Activated CD8-positive, alpha-beta memory T cell treated with anti-CD3 and anti-CD28 coated beads, Interleukin-2, amount 10 ng/mL, durations not matched to agents 7 days and 5 days (primary cell): ENCODE results near the gene SCFD2. TPM values are rescaled to one million over a fixed set of nuclear protein-coding genes. Genes with fewer than 3 reads are reported as not detected.

Source experiments
- ATAC-seq: fragments of 150-1000 bp; cut with Tn5 transposase; one replicate; pipeline ENCODE4 v1.10.0; 2021; ENCODE audit warnings: moderate library complexity
- CTCF ChIA-PET: fragments of 350-600 bp; sonication (Branson Sonifier 250); formaldehyde crosslinking; loops from one replicate; lab custom pipeline; 2021; ENCODE audit warnings: antibody characterized with exemption; lab: Charles Lee
- DNase-seq: peaks from one replicate; pipeline ENCODE4 v3.0.0-alpha.2; 2020
- H3K27ac Mint-ChIP-seq: one replicate; pipeline ENCODE4 v1.8.0; 2021; ENCODE audit warnings: mild to moderate bottlenecking, mixed read lengths
- H3K27me3 Mint-ChIP-seq: one replicate; pipeline ENCODE4 v1.8.0; 2021; ENCODE audit warnings: mixed read lengths
- H3K36me3 Mint-ChIP-seq: one replicate; pipeline ENCODE4 v1.8.0; 2021; ENCODE audit warnings: mild to moderate bottlenecking, mixed read lengths
- H3K4me1 Mint-ChIP-seq: one replicate; pipeline ENCODE4 v1.8.0; 2021; ENCODE audit warnings: mixed read lengths
- H3K4me3 Mint-ChIP-seq: one replicate; pipeline ENCODE4 v1.8.0; 2021; ENCODE audit warnings: mild to moderate bottlenecking, moderate library complexity, mixed read lengths
- H3K9me3 Mint-ChIP-seq: one replicate; pipeline ENCODE4 v1.8.0; 2022; ENCODE audit warnings: low read depth, mixed read lengths
- total RNA-seq, 2 experiments: library from RNA; stranded (reverse); gene quantifications; one replicate each; pipeline ENCODE4 v1.2.3, GENCODE V29; 2021

Gene SCFD2
- total RNA-seq, 2 experiments from 2014 or later = 28.3 to 30.9 TPM

DNA sequence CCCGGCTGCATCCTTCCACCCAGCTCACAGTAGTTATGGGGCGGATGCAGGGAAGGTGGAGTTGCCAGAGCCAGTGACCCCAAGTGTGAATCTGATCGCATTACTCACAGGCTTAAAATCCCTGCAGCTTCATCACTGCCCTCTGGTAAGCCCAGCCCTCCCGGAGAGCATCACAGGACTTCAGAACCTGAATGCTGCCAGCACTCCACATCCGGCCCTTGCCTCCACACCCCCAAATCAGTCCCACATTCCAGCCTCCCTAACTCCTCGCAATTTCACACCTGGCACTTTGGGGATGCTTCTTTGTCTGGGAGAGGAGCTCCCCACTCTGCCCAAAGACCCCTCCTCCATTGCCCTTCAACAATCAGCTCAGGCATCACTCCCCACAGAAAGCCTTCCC lies 488.2 kb downstream of the SCFD2 start:
- Mint-ChIP-seq H3K27me3 (no peaks in the 10 kb centered on the region), H3K27ac (no peak overlapping the region), H3K36me3 (peaks cover 7% of the 10 kb centered on the region), H3K4me3 (no peak overlapping the region), H3K4me1 (peaks cover 9% of the 10 kb centered on the region), H3K9me3 (no peaks in the 10 kb centered on the region)
- ATAC-seq (no peak), DNase-seq (no peak)
- CTCF ChIA-PET = no interaction called here

DNA sequence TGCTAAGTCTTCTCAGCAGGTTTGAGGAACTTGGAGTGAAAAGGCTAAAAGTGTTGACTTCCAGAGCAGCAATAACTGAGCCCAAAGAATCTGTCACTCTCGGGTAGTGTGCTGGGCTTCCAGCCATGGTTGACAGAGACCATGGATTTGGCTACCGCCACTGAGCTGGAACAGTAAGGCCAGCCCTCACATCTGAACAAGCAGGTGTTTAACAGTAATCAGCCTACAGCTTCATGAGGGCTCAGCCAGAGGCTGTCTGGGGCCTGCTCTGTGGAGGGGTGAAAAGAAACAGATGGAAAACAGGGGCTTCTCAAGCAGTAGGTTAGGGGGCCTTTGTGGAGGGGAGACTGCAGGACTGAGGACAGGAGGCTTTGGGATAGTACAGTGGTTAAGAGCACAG lies 488.8 kb downstream of the SCFD2 start:
- Mint-ChIP-seq H3K4me1 (peaks cover 9% of the 10 kb centered on the region), H3K9me3 (no peaks in the 10 kb centered on the region), H3K36me3 (peaks cover 7% of the 10 kb centered on the region), H3K27me3 (no peaks in the 10 kb centered on the region), H3K27ac (no peak overlapping the region), H3K4me3 (no peak overlapping the region)
- DNase-seq (no peak), ATAC-seq (no peak)
- CTCF ChIA-PET = no interaction called here

DNA sequence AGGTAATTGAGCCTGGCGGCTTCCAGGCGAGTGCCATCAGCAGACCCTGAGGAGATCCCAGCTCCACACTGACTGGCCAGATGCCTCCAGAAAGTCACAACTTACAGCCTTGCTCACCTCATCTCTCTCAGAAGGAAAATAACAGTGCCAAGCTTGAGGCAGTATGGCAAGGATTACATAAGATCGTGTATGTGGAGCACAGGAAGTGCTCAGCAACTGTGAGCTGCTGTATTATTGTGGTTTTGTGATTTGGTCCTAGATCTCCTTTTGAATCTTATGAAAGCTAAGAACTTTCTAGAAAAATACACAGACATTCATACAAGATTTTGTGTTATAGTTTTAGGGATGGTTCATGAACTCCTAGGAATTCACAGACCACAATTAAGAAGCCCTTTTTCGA lies 489.8 kb downstream of the SCFD2 start:
- no peak for ATAC-seq
- Mint-ChIP-seq H3K27ac (no peak overlapping the region), H3K4me1 (peaks cover 5% of the 10 kb centered on the region), H3K27me3 (no peaks in the 10 kb centered on the region), H3K9me3 (no peaks in the 10 kb centered on the region), H3K4me3 (no peak overlapping the region), H3K36me3 (peaks cover 8% of the 10 kb centered on the region)
- CTCF ChIA-PET = no interaction called here
- DNase-seq = no peak

DNA sequence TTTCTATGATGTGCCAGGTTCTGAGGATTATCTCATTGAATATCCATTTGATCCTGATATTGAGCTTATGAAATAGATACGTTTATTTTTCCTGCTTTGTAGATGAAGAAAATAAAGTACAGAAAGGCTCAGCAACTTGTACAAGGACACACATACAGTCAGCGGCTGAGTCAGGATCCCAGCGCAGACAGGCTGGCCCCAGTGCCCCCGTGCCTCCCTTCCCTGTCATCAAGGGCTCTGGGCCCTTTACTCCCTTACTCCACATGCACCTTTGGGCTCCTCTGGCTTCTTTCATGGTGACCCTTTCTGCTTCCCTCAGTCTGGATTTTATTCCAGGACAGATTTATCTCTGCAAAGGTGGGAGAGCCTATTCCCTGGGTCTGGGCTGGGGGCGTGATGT lies 490.9 kb downstream of the SCFD2 start:
- peaks cover 4% of the 10 kb centered on the region for H3K4me1 Mint-ChIP-seq
- CTCF ChIA-PET = no interaction called here
- H3K36me3 Mint-ChIP-seq = peaks cover 8% of the 10 kb centered on the region

DNA sequence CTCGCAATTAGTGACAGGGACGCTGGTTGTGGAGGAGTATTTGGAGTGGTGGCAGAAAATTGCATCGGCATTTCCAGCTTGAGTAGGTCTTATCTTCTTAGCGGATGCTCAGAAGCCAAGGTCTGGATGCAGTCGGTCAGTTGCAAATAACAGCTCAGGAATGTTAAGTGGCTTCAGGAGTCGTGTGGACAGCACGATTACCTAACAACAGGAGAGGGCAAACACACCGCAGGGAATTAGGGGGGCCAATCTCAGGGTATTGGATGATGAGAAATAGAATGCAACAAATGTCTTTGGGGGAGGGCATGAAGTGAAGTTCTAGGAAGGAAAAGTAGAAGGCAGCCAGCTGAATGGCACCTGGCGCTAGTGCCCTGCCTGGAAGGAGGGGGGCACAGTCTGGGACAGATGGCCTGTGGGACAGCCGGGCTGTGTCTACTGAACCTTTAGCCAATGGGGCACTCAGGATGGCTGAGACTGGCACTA lies 492.0 kb downstream of the SCFD2 start:
- ATAC-seq = no peak
- Mint-ChIP-seq H3K27ac (no peak overlapping the region), H3K4me3 (no peak overlapping the region), H3K9me3 (no peaks in the 10 kb centered on the region), H3K27me3 (no peaks in the 10 kb centered on the region), H3K36me3 (peaks cover 8% of the 10 kb centered on the region), H3K4me1 (peaks cover 4% of the 10 kb centered on the region)
- DNase-seq = peak; percentile 27
- CTCF ChIA-PET = no interaction called here

More for the DNA sequence above, 490.9 kb downstream of the SCFD2 start:
- H3K27me3 Mint-ChIP-seq = no peaks in the 10 kb centered on the region
- no peak overlapping the region for H3K4me3 Mint-ChIP-seq
- no peak overlapping the region for H3K27ac Mint-ChIP-seq
- ATAC-seq (no peak), DNase-seq (no peak)
- no peaks in the 10 kb centered on the region for H3K9me3 Mint-ChIP-seq

DNA sequence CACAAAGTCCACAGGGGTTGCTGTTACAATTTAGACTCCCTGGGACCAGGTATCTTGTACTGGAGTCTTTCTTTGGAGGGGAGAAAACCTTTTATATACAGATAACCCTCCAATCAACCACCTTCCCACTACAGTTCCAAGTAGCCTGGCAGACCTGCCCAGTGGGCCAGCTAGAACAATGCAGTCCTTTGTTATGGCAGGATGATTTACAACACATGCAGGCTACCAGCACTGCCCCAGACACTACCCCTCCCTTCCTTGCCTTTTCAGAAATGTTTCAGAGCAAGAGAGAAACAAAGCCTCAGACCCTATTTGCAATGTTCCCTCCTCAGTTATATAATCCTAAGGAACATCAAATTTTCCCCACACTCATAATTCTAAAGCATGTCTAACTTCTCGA lies 492.7 kb downstream of the SCFD2 start:
- H3K27me3 Mint-ChIP-seq = no peaks in the 10 kb centered on the region
- CTCF ChIA-PET = no interaction called here

DNA sequence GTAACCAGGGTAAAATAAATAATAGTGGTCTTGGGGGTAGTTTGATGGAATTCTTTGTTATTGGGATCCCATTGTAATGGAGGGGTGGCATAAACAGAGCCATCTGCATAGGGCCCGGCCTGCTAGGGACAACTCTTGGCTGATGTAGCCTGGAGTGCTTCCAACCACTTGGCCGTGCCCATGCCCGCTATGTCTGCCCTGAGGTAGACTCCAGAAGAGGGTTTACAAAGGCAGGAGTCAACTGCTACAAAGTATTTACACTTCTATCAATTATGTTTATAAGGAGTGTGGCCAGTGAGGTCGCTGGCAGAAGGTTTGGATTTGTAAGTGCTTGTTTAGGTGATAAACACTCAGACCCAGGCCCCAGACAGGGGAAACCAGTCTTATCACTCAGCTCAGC lies 495.6 kb downstream of the SCFD2 start:
- Mint-ChIP-seq H3K9me3 (no peaks in the 10 kb centered on the region), H3K4me3 (no peak overlapping the region), H3K27ac (no peak overlapping the region), H3K27me3 (no peaks in the 10 kb centered on the region), H3K36me3 (peaks cover 8% of the 10 kb centered on the region), H3K4me1 (no peaks in the 10 kb centered on the region)
- DNase-seq (no peak), ATAC-seq (no peak)
- CTCF ChIA-PET = no interaction called here

More for the DNA sequence above, 492.7 kb downstream of the SCFD2 start:
- DNase-seq = no peak
- Mint-ChIP-seq H3K27ac (no peak overlapping the region), H3K4me3 (no peak overlapping the region), H3K9me3 (no peaks in the 10 kb centered on the region), H3K4me1 (peaks cover 4% of the 10 kb centered on the region), H3K36me3 (peaks cover 8% of the 10 kb centered on the region)
- ATAC-seq = no peak

DNA sequence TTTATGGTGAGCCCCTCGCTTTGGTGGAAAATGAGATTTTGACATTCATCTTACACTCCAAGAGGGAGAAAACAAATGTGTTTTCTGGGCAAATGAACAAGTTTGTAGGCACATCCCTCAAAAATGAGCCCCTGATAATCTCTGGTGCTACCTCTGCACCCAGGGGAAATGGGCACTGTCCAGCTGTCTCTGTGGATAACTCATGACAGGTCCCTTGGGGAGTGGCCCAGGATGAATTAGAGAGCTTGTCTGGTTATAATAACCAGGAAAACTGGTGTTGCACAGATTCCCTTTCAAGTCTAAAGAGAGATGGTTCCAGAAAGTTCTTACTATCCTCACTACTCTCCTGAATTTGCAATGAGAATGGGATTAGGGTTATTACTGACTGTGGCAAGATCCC lies 496.2 kb downstream of the SCFD2 start:
- H3K4me3 Mint-ChIP-seq = no peak overlapping the region
- no peaks in the 10 kb centered on the region for H3K4me1 Mint-ChIP-seq
- H3K9me3 Mint-ChIP-seq = no peaks in the 10 kb centered on the region
- no peak overlapping the region for H3K27ac Mint-ChIP-seq
- ATAC-seq (no peak), DNase-seq (no peak)
- peaks cover 8% of the 10 kb centered on the region for H3K36me3 Mint-ChIP-seq
- no peaks in the 10 kb centered on the region for H3K27me3 Mint-ChIP-seq
- CTCF ChIA-PET = no interaction called here

DNA sequence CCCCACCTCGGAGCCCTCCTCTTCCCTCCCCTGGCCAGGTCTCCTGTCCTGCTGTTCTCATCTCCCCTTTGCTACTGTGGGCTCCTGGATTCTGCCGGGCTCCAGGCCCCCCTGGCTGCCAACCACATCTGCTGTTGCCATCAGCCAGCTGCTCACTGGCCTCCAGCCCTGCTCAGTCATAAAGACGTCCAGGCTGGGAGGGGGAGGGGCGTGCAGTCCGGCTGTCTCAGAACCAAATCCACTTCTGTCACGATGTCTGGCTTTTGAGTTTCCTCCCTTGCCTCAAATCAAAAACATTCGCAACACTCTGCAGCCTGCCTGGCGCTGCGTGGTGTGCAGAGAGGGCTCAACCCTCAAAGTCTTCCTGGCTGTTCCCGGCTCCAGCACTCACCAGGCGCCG lies 496.7 kb downstream of the SCFD2 start:
- no peak for DNase-seq
- CTCF ChIA-PET = no interaction called here
- no peaks in the 10 kb centered on the region for H3K9me3 Mint-ChIP-seq
- peaks cover 6% of the 10 kb centered on the region for H3K36me3 Mint-ChIP-seq
- no peak for ATAC-seq
- no peaks in the 10 kb centered on the region for H3K27me3 Mint-ChIP-seq
- no peaks in the 10 kb centered on the region for H3K4me1 Mint-ChIP-seq
- H3K27ac Mint-ChIP-seq = no peak overlapping the region
- no peak overlapping the region for H3K4me3 Mint-ChIP-seq

DNA sequence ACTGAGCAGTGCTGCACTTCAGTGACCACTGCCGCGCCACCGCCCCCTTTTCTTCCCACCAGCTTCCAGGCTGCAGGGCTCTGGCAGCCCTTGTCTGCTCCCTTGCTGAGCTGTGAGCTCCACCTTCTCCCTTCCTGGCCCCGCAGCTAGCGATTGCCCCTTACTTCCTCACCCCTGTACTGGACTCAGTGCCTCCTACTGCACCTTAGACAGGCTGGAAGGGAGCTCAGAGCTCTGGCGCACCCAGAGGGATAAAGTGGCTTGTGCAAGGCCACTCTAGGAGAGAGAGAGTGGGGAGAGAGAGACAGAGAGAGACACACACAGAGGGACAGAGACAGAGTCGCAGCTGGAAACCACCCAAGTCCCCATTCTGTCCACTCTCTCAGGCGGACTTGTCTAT lies 497.7 kb downstream of the SCFD2 start:
- DNase-seq = no peak
- Mint-ChIP-seq H3K27ac (no peak overlapping the region), H3K36me3 (peaks cover 3% of the 10 kb centered on the region), H3K4me3 (no peak overlapping the region), H3K4me1 (no peaks in the 10 kb centered on the region), H3K9me3 (no peaks in the 10 kb centered on the region), H3K27me3 (peaks cover 6% of the 10 kb centered on the region)
- CTCF ChIA-PET = interaction anchor here (1.1 kb wide), 1 partner anchor 14 kb away, joined by 4 read pairs; no protein-coding TSS in a partner anchor
- no peak for ATAC-seq

DNA sequence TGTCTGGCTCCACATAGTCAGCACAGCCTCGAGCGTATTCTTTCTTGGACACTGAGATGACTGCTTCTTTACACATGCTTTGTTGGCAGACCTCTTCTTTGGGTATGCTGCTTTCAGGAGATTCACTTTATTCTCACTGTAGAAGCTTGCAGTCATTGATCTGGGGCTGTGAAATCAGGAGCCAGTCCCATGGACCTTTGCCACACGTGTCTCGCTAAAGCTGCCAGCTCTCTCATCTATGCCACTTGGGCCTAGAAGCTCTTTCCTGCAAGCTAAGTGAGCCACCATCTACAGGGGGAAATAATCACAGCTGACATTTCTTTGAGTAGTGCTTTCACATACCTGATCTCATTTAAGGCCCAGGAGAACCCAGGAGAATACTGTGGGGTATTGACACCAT lies 498.7 kb downstream of the SCFD2 start:
- CTCF ChIA-PET = interaction anchor here (1.1 kb wide), 1 partner anchor 15 kb away, joined by 4 read pairs; no protein-coding TSS in a partner anchor
- H3K4me3 Mint-ChIP-seq = no peak overlapping the region
- no peaks in the 10 kb centered on the region for H3K4me1 Mint-ChIP-seq

DNA sequence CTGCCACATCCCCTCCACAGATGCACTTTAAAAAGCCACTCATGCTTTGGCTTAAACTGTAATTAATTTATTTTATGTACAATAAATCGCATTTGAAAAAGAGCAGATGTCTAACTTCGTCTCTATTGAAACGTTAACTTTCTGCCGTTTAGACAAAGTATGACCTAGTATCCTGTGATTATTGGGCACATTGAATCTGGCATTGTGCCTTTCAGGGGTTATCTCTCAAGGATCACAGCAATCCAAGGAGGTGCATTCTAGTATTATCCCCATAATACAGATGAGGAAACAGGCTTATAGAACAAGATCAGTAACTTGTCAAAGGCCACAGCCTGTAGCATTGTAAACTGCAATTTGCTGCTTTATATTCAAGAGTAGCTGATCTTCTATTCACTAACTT lies 499.1 kb downstream of the SCFD2 start:
- H3K27ac Mint-ChIP-seq = no peak overlapping the region
- no peak for DNase-seq
- H3K9me3 Mint-ChIP-seq = no peaks in the 10 kb centered on the region
- ATAC-seq = no peak
- CTCF ChIA-PET = interaction anchor here (1.1 kb wide), 1 partner anchor 15 kb away, joined by 4 read pairs; no protein-coding TSS in a partner anchor
- H3K27me3 Mint-ChIP-seq = peaks cover 12% of the 10 kb centered on the region
- no peak overlapping the region for H3K4me3 Mint-ChIP-seq
- H3K36me3 Mint-ChIP-seq = peaks cover 3% of the 10 kb centered on the region
- no peaks in the 10 kb centered on the region for H3K4me1 Mint-ChIP-seq

More for the DNA sequence above, 498.7 kb downstream of the SCFD2 start:
- Mint-ChIP-seq H3K9me3 (no peaks in the 10 kb centered on the region), H3K36me3 (peaks cover 3% of the 10 kb centered on the region), H3K27me3 (peaks cover 11% of the 10 kb centered on the region), H3K27ac (no peak overlapping the region)
- no peak for DNase-seq
- no peak for ATAC-seq

DNA sequence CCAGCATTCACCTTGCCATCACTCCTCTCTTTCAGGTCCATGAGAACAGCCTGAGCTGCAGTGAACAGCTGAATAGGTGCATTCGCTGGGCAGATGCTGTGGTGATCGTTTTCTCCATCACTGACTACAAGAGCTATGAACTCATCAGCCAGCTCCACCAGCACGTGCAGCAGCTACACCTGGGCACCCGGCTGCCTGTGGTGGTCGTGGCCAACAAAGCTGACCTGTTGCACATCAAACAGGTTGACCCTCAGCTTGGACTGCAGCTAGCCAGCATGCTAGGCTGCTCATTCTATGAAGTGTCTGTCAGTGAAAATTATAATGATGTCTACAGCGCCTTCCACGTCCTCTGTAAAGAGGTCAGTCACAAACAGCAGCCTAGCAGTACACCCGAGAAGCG lies 500.6 kb downstream of the SCFD2 start:
- no peak for ATAC-seq

DNA sequence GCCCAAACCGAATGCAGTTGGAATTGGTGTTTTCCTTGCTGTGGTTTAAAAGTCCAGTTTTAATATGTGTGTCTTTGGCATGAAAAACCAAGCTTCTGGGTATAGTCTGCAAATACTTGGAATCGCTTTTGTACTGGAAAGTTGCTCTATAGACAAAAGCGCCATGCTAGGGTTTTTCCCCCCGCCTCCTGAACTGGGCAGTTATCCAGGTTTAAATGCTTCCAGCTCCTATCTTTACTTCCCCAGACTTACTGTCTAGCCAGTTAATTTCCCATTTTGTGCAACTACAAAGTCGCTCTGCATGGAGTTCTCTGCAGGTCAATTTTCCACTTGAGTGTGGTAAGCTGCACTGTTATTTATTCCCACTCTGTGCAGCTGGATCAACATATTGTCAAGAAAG lies 501.1 kb downstream of the SCFD2 start:
- no peaks in the 10 kb centered on the region for H3K9me3 Mint-ChIP-seq
- ATAC-seq (no peak), DNase-seq (no peak)
- no peak overlapping the region for H3K27ac Mint-ChIP-seq
- CTCF ChIA-PET = interaction anchor here (1.0 to 1.3 kb wide), 2 partner anchors 47 to 152 kb away, joined by 3 to 4 read pairs; no protein-coding TSS in a partner anchor
- no peaks in the 10 kb centered on the region for H3K36me3 Mint-ChIP-seq
- peaks cover 5% of the 10 kb centered on the region for H3K4me1 Mint-ChIP-seq
- H3K4me3 Mint-ChIP-seq = no peak overlapping the region
- peaks cover 31% of the 10 kb centered on the region for H3K27me3 Mint-ChIP-seq

More for the DNA sequence above, 500.6 kb downstream of the SCFD2 start:
- CTCF ChIA-PET = interaction anchor here (1.0 to 1.3 kb wide), 2 partner anchors 47 to 153 kb away, joined by 3 to 4 read pairs; no protein-coding TSS in a partner anchor
- Mint-ChIP-seq H3K36me3 (no peaks in the 10 kb centered on the region), H3K27ac (no peak overlapping the region), H3K9me3 (no peaks in the 10 kb centered on the region), H3K4me3 (no peak overlapping the region), H3K27me3 (peaks cover 26% of the 10 kb centered on the region), H3K4me1 (peaks cover 5% of the 10 kb centered on the region)
- DNase-seq = no peak
